ENCODE data around the gene CNTNAP2. TPM values are rescaled to one million over a fixed set of nuclear protein-coding genes. Genes with fewer than 3 reads are reported as not detected.
A peak's percentile ranks its signal among the peaks of the same experiment; 100 is the strongest.
"Not testable (repeated sequence)": the region's sequence is repeated elsewhere in the genome, so short reads cannot be mapped to it uniquely, and the experiment has no call there.

The CNTNAP2 gene
- total RNA-seq, 4 donors from 2014 or later, result 0.91 to 16.0 TPM; not detected in 2

GRCh38 chr7:148060724-148061123 lies 1944.1 kb downstream of the CNTNAP2 start:
- Histone ChIP-seq H3K36me3 (no peaks in the 10 kb centered on the region), H3K4me3 (no peak overlapping the region), H3K27ac (no peak overlapping the region), H3K9me3 (no peaks in the 10 kb centered on the region), H3K4me1 (no peaks in the 10 kb centered on the region), H3K27me3 (no peaks in the 10 kb centered on the region)
- TF ChIP-seq POLR2A (IDR thresholded peaks at IDR 0.05) (no peak), CTCF (IDR thresholded peaks at IDR 0.05) (no peak)
- intact Hi-C loops (cut with DNase I; ENCODE audit: low total_unique reads), result no loop called here
- DNase-seq, result no peak

GRCh38 chr7:148078111-148078510 lies 1961.5 kb downstream of the CNTNAP2 start:
- intact Hi-C loops (cut with DNase I; ENCODE audit: low total_unique reads); H3K36me3 ChIP-seq; H3K4me1 ChIP-seq; DNase-seq; H3K27ac ChIP-seq; H3K9me3 ChIP-seq; H3K27me3 ChIP-seq; H3K4me3 ChIP-seq: not testable (repeated sequence)

GRCh38 chr7:148079206-148080080 lies 1962.8 kb downstream of the CNTNAP2 start:
- no peak for DNase-seq
- intact Hi-C loops (cut with DNase I; ENCODE audit: low total_unique reads), result no loop called here
- no peaks in the 10 kb centered on the region for H3K4me1 ChIP-seq
- H3K36me3 ChIP-seq, result no peaks in the 10 kb centered on the region
- no peaks in the 10 kb centered on the region for H3K27me3 ChIP-seq
- H3K27ac ChIP-seq, result no peak overlapping the region
- H3K4me3 ChIP-seq, result no peak overlapping the region
- TF ChIP-seq POLR2A (IDR thresholded peaks at IDR 0.05) (no peak), CTCF (IDR thresholded peaks at IDR 0.05) (no peak)
- H3K9me3 ChIP-seq, result no peaks in the 10 kb centered on the region

GRCh38 chr7:148083448-148083847 lies 1966.8 kb downstream of the CNTNAP2 start:
- no peak overlapping the region for H3K27ac ChIP-seq
- intact Hi-C loops (cut with DNase I; ENCODE audit: low total_unique reads), result no loop called here
- no peaks in the 10 kb centered on the region for H3K27me3 ChIP-seq
- no peaks in the 10 kb centered on the region for H3K36me3 ChIP-seq
- TF ChIP-seq POLR2A (IDR thresholded peaks at IDR 0.05) (no peak), CTCF (IDR thresholded peaks at IDR 0.05) (no peak)
- H3K4me1 ChIP-seq, result no peaks in the 10 kb centered on the region
- H3K4me3 ChIP-seq, result no peak overlapping the region
- no peaks in the 10 kb centered on the region for H3K9me3 ChIP-seq
- DNase-seq, result no peak

GRCh38 chr7:148084138-148084537 lies 1967.5 kb downstream of the CNTNAP2 start:
- no peaks in the 10 kb centered on the region for H3K36me3 ChIP-seq
- TF ChIP-seq POLR2A (IDR thresholded peaks at IDR 0.05), result no peak
- peak; percentile 37 to 52 (median 43) for TF ChIP-seq CTCF (IDR thresholded peaks at IDR 0.05)
- no peak overlapping the region for H3K27ac ChIP-seq
- intact Hi-C loops (cut with DNase I; ENCODE audit: low total_unique reads), result no loop called here
- no peaks in the 10 kb centered on the region for H3K4me1 ChIP-seq
- H3K27me3 ChIP-seq, result no peaks in the 10 kb centered on the region
- peak in 1 of 2 donors; percentile 30 for DNase-seq
- H3K4me3 ChIP-seq, result no peak overlapping the region
- no peaks in the 10 kb centered on the region for H3K9me3 ChIP-seq

Measured in uterus (tissue), 4 donors.